IMR-90 (cell line): ENCODE measurements around the gene UNC13C. TPM values are rescaled to one million over a fixed set of nuclear protein-coding genes. Genes with fewer than 3 reads are reported as not detected.

Source experiments
- ATAC-seq: fragments of 200-7000 bp; cut with Tn5 transposase; 2 replicates; pipeline ENCODE4 v1.9.1; 2020; ENCODE audit warnings: low read depth, mild to moderate bottlenecking, moderate library complexity
- BruUV-seq: library from RNA; stranded (reverse); fragments of 400-500 nt; replicated peaks from 2 replicates; lab custom pipeline; 2021; lab: Mats Ljungman, UMichigan
- CTCF ChIA-PET: fragments of 300-600 bp; formaldehyde crosslinking; extraction: SDS; loops from one replicate; lab custom pipeline; 2021; ENCODE audit warnings: antibody characterized with exemption; lab: Yijun Ruan, JAX
- POLR2A ChIA-PET: fragments of 300-600 bp; sonication (Branson Sonifier 250); formaldehyde crosslinking; loops from one replicate; lab custom pipeline; 2022; ENCODE audit warnings: antibody characterized with exemption; ENCODE audit not compliant: unreplicated experiment; lab: Charles Lee
- DNase-seq: peaks from one replicate; pipeline ENCODE4 v3.0.0; 2013
- H2AFZ ChIP-seq: replicated peaks from 2 replicates; pipeline ENCODE3; 2013; ENCODE audit warnings: low read length, mild to moderate bottlenecking; ENCODE audit not compliant: poor library complexity
- H2AK5ac ChIP-seq: 2 replicates; pipeline ENCODE4 v1.6.1; 2013; ENCODE audit warnings: low read depth, low read length, inconsistent platforms
- H2AK9ac ChIP-seq: replicated peaks from 2 replicates; pipeline ENCODE3; 2013; ENCODE audit warnings: mild to moderate bottlenecking, low read depth, low read length, moderate library complexity; ENCODE audit not compliant: poor library complexity
- H2BK120ac ChIP-seq: 2 replicates; pipeline ENCODE4 v1.6.1; 2013; ENCODE audit warnings: low read depth, low read length, inconsistent platforms
- H2BK15ac ChIP-seq: 3 replicates; pipeline ENCODE4 v1.6.1; 2013; ENCODE audit warnings: low read depth, low read length, inconsistent platforms
- H2BK20ac ChIP-seq: 2 replicates; pipeline ENCODE4 v1.6.1; 2013; ENCODE audit warnings: low read depth, mild to moderate bottlenecking, inconsistent platforms, low read length, moderate library complexity
- H2BK5ac ChIP-seq: 2 replicates; pipeline ENCODE4 v1.6.1; 2013; ENCODE audit warnings: mild to moderate bottlenecking, low read depth, low read length, inconsistent platforms; ENCODE audit not compliant: poor library complexity, severe bottlenecking
- H3K14ac ChIP-seq: replicated peaks from 2 replicates; pipeline ENCODE4 v1.6.1; 2013; ENCODE audit warnings: low read depth, low read length, inconsistent platforms
- H3K18ac ChIP-seq: 2 replicates; pipeline ENCODE4 v1.6.1; 2013; ENCODE audit warnings: low read depth, low read length, control low read depth
- H3K23ac ChIP-seq: 2 replicates; pipeline ENCODE4 v1.6.1; 2013; ENCODE audit warnings: low read depth, low read length, inconsistent platforms
- H3K27ac ChIP-seq: 2 replicates; pipeline ENCODE4 v1.5.1; 2013; ENCODE audit warnings: mild to moderate bottlenecking, control low read depth, low read length; ENCODE audit not compliant: insufficient read depth
- H3K27me3 ChIP-seq: 2 replicates; pipeline ENCODE4 v1.6.1; 2013; ENCODE audit warnings: low read length; ENCODE audit not compliant: control insufficient read depth, insufficient read depth
- H3K36me3 ChIP-seq: 2 replicates; pipeline ENCODE4 v1.6.1; 2013; ENCODE audit warnings: low read length, mixed read lengths; ENCODE audit not compliant: control insufficient read depth, insufficient read depth
- H3K4ac ChIP-seq: 2 replicates; pipeline ENCODE4 v1.6.1; 2013; ENCODE audit warnings: low read depth, low read length, inconsistent platforms
- H3K4me1 ChIP-seq: 2 replicates; pipeline ENCODE4 v1.6.1; 2013; ENCODE audit warnings: low read length, mixed read lengths; ENCODE audit not compliant: control insufficient read depth, insufficient read depth
- H3K4me2 ChIP-seq: 2 replicates; pipeline ENCODE4 v1.6.1; 2013; ENCODE audit warnings: low read depth, mild to moderate bottlenecking, control low read depth, low read length, moderate library complexity
- H3K4me3 ChIP-seq: 2 replicates; pipeline ENCODE4 v1.5.1; 2013; ENCODE audit warnings: low read depth, mild to moderate bottlenecking, control low read depth, low read length, moderate library complexity; ENCODE audit not compliant: insufficient read depth
- H3K56ac ChIP-seq: 2 replicates; pipeline ENCODE4 v1.6.1; 2013; ENCODE audit warnings: low read length, inconsistent platforms; ENCODE audit not compliant: insufficient read depth; ENCODE audit errors: extremely low read depth
- H3K79me1 ChIP-seq, 2 experiments: 2 replicates each; pipeline ENCODE4 v1.6.1; 2013; ENCODE audit warnings: low read length in 2 of 2, inconsistent platforms in 1 of 2, low read depth in 1 of 2
- H3K9ac ChIP-seq: 2 replicates; pipeline ENCODE4 v1.6.1; 2013; ENCODE audit warnings: low read depth, low read length, control low read depth
- H3K9me1 ChIP-seq: 2 replicates; pipeline ENCODE4 v1.6.1; 2013; ENCODE audit warnings: low read length, inconsistent platforms; ENCODE audit not compliant: insufficient read depth
- H3K9me3 ChIP-seq: 2 replicates; pipeline ENCODE4 v1.6.1; 2013; ENCODE audit warnings: low read length; ENCODE audit not compliant: control insufficient read depth, insufficient read depth
- H4K20me1 ChIP-seq: 2 replicates; pipeline ENCODE4 v1.6.1; 2013; ENCODE audit warnings: low read length, inconsistent platforms; ENCODE audit not compliant: insufficient read depth
- H4K5ac ChIP-seq: 2 replicates; pipeline ENCODE4 v1.6.1; 2013; ENCODE audit warnings: mild to moderate bottlenecking, low read depth, low read length, control low read depth
- H4K8ac ChIP-seq, 2 experiments: 2 replicates each; pipeline ENCODE4 v1.6.1; 2013; ENCODE audit warnings: low read depth in 2 of 2, low read length in 2 of 2, control low read depth in 1 of 2, inconsistent platforms in 1 of 2
- H4K91ac ChIP-seq: 2 replicates; pipeline ENCODE4 v1.6.1; 2013; ENCODE audit warnings: low read depth, low read length, inconsistent platforms; ENCODE audit not compliant: insufficient read depth
- BHLHE40 ChIP-seq: fragments of 150-350 bp; IDR thresholded peaks from 2 replicates; pipeline ENCODE4 v1.6.1; 2016; ENCODE audit warnings: mild to moderate bottlenecking, low read depth, low read length
- CEBPB ChIP-seq: IDR thresholded peaks from 2 replicates; pipeline ENCODE4 v1.6.1; 2012; ENCODE audit warnings: low read depth, low read length, improper control_type of control experiment
- CHD1 ChIP-seq: IDR thresholded peaks from 2 replicates; pipeline ENCODE4 v1.6.1; 2012; ENCODE audit warnings: low read depth, low read length, improper control_type of control experiment
- CTCF ChIP-seq: conservative IDR thresholded peaks from 2 replicates; pipeline ENCODE4 v1.5.1; 2012; ENCODE audit warnings: mild to moderate bottlenecking, low read depth, low read length, improper control_type of control experiment
- ELK1 ChIP-seq: fragments of 150-350 bp; IDR thresholded peaks from 2 replicates; pipeline ENCODE4 v1.6.1; 2016; ENCODE audit warnings: low read depth, mild to moderate bottlenecking, low read length, moderate library complexity, borderline replicate concordance
- FOS ChIP-seq: fragments of 150-350 bp; IDR thresholded peaks from 2 replicates; pipeline ENCODE4 v1.6.1; 2016; ENCODE audit warnings: low read depth, low read length
- MAFK ChIP-seq: IDR thresholded peaks from 2 replicates; pipeline ENCODE4 v1.6.1; 2012; ENCODE audit warnings: low read depth, low read length, improper control_type of control experiment
- MAZ ChIP-seq: IDR thresholded peaks from 2 replicates; pipeline ENCODE4 v1.6.1; 2012; ENCODE audit warnings: low read depth, mild to moderate bottlenecking, low read length, improper control_type of control experiment, moderate library complexity, borderline replicate concordance
- MXI1 ChIP-seq: IDR thresholded peaks from 2 replicates; pipeline ENCODE4 v1.6.1; 2012; ENCODE audit warnings: low read depth, mild to moderate bottlenecking, low read length, moderate library complexity, borderline replicate concordance
- NFE2L2 ChIP-seq: fragments of 150-350 bp; IDR thresholded peaks from 2 replicates; pipeline ENCODE4 v1.6.1; 2016; ENCODE audit warnings: low read depth, mild to moderate bottlenecking, low read length
- POLR2A ChIP-seq: IDR thresholded peaks from 2 replicates; pipeline ENCODE4 v1.6.1; 2012; ENCODE audit warnings: mild to moderate bottlenecking, low read depth, low read length
- RAD21 ChIP-seq: IDR thresholded peaks from 2 replicates; pipeline ENCODE4 v1.6.1; 2012; ENCODE audit warnings: low read length, improper control_type of control experiment
- RCOR1 ChIP-seq: IDR thresholded peaks from 2 replicates; pipeline ENCODE4 v1.6.1; 2012; ENCODE audit warnings: mild to moderate bottlenecking, low read length, improper control_type of control experiment; ENCODE audit not compliant: insufficient replicate concordance
- RFX5 ChIP-seq: IDR thresholded peaks from 2 replicates; pipeline ENCODE4 v1.8.0; 2012; ENCODE audit warnings: low read depth, mild to moderate bottlenecking, low read length, moderate library complexity
- SMC3 ChIP-seq: fragments of 150-350 bp; IDR thresholded peaks from 2 replicates; pipeline ENCODE4 v1.6.1; 2016; ENCODE audit warnings: low read depth, mild to moderate bottlenecking, antibody characterized with exemption, low read length, moderate library complexity
- USF2 ChIP-seq: fragments of 150-350 bp; IDR thresholded peaks from 2 replicates; pipeline ENCODE4 v1.6.1; 2017; ENCODE audit warnings: mild to moderate bottlenecking, antibody characterized with exemption, low read length, low read depth
- dilution Hi-C: fragments of 300-500 bp; cut with HindIII; formaldehyde crosslinking; loops from one replicate; pipeline ENCODE4 v1.14.3; 2018; ENCODE audit warnings: low sequenced_read_pairs; ENCODE audit not compliant: unreplicated experiment
- in situ Hi-C: fragments of 300-500 bp; cut with MboI; formaldehyde crosslinking; loops from 3 replicates; pipeline ENCODE4 v1.14.3; 2019; ENCODE audit warnings: low sequenced_read_pairs, inconsistent platforms, mixed read lengths
- intact Hi-C: fragments of 100-400 bp; cut with micrococcal nuclease; formaldehyde crosslinking; loops from 2 replicates; pipeline ENCODE4 v1.10.0; 2022
- polyA plus RNA-seq, 3 experiments: library from polyadenylated mRNA; depleted of rRNA; stranded (reverse); fragments of >200 nt; gene quantifications; 2 replicates each; pipeline ENCODE4 v1.2.3, GENCODE V29; 2012; ENCODE audit warnings: low replicate concordance in 1 of 3
- total RNA-seq: library from RNA; depleted of rRNA; stranded (reverse); fragments of >200 nt; gene quantifications from 2 replicates; pipeline ENCODE4 v1.2.3, GENCODE V29; 2012

The UNC13C gene
- total and polyA plus RNA-seq, 2 of the 4 experiments (the other 2 are of a cell fraction): not detected

GRCh38 chr15:53955396-53955795, 22.8 kb upstream of the UNC13C start:
- no peak overlapping the region for H3K4me2 ChIP-seq
- in situ Hi-C loops (no loop called here), dilution Hi-C loops (no loop called here), intact Hi-C loops (no loop called here)
- H2BK20ac ChIP-seq: no peak overlapping the region
- H3K56ac ChIP-seq: no peak overlapping the region
- TF ChIP-seq ELK1: no peak
- TF ChIP-seq POLR2A: no peak
- TF ChIP-seq NFE2L2: no peak
- TF ChIP-seq MAZ: no peak
- no peak for TF ChIP-seq RCOR1
- no peak for TF ChIP-seq SMC3
- no peak for TF ChIP-seq RAD21
- no peak for TF ChIP-seq MAFK
- TF ChIP-seq CHD1: no peak
- no peak for TF ChIP-seq RFX5
- no peak for TF ChIP-seq CTCF
- no peak for TF ChIP-seq CEBPB
- TF ChIP-seq MXI1: no peak
- TF ChIP-seq FOS: no peak
- TF ChIP-seq BHLHE40: no peak
- no peak for TF ChIP-seq USF2
- no peak overlapping the region for H3K14ac ChIP-seq
- H3K4ac ChIP-seq: no peak overlapping the region
- no peaks in the 10 kb centered on the region; the same call in 1 of the 2 replicates for H3K9me3 ChIP-seq
- no peak overlapping the region for H2AK9ac ChIP-seq
- H3K9me1 ChIP-seq: no peaks in the 10 kb centered on the region
- H3K27ac ChIP-seq: no peak overlapping the region
- H4K8ac ChIP-seq: no peak overlapping the region
- no TSS peak for BruUV-seq
- no peaks in the 10 kb centered on the region for H4K20me1 ChIP-seq
- DNase-seq (no peak), ATAC-seq (no peak)
- no peak overlapping the region for H2BK15ac ChIP-seq
- no peak overlapping the region for H3K18ac ChIP-seq
- H3K23ac ChIP-seq: no peak overlapping the region
- no peak overlapping the region for H3K4me3 ChIP-seq
- no peaks in the 10 kb centered on the region for H3K27me3 ChIP-seq
- H2BK5ac ChIP-seq: no peak overlapping the region
- H3K79me1 ChIP-seq: no peaks in the 10 kb centered on the region
- ChIA-PET POLR2A (no interaction called here), CTCF (no interaction called here)
- H2AFZ ChIP-seq: no peak overlapping the region
- H2AK5ac ChIP-seq: no peak overlapping the region
- no peak overlapping the region for H4K5ac ChIP-seq
- no peak overlapping the region for H4K91ac ChIP-seq
- no peak overlapping the region for H3K9ac ChIP-seq
- no peaks in the 10 kb centered on the region for H3K36me3 ChIP-seq
- H2BK120ac ChIP-seq: no peak overlapping the region
- no peaks in the 10 kb centered on the region for H3K4me1 ChIP-seq
